ENCODE data around the gene CCSER2. TPM values are rescaled to one million over a fixed set of nuclear protein-coding genes. Genes with fewer than 3 reads are reported as not detected.

CCSER2 gene
- total RNA-seq, 1 experiment from 2014 or later: 14.1 TPM

DNA sequence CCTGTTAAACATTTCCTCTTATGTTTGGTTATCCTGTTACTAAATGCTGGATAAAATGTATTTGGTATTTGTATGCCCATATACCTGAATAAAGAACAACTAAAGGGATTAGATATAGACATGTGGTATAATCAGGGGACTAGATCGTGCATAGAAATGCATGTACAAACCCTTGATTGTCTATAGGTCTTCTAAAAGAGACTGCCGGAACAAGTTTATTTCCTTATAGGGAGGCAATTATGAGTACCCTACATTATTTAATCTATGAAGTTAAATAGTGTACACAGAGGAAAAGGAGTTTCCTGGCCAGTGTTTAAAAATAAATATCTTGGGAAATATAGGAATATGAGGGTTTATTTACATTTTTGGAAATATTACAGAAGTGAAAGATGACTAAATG, 44.6 kb downstream of the CCSER2 start:
- H3K36me3 ChIP-seq (replicated peaks; ENCODE audit: control insufficient read depth, insufficient read depth, low read length): peaks cover 3% of the 10 kb centered on the region
- no peak overlapping the region for H3K4me3 ChIP-seq (ENCODE audit: insufficient read depth, low read depth, low read length)
- DNase-seq: no peak
- H3K27me3 ChIP-seq (ENCODE audit: control insufficient read depth, insufficient read depth, low read length): no peaks in the 10 kb centered on the region

DNA sequence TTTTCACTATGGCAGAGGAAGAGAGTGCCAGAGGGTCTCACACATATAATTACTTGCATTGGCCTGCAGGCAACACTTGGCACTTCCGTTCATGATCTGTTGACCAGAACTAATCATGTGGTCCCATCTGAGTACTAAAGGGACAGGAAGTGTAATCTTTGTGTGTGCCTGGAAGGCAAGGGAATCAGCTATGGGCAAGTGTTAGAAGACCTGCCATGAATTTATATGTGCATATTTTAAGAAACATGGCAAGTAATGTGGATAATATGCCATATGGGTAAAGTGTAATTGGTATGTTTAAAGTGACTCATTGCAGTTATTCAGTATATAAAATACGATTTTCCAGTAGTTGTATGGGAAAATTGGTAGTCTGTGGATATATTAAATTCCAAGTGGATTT, 46.1 kb downstream of the CCSER2 start:
- no peaks in the 10 kb centered on the region for H3K27me3 ChIP-seq (ENCODE audit: control insufficient read depth, insufficient read depth, low read length)
- no peak overlapping the region for H3K4me3 ChIP-seq (ENCODE audit: insufficient read depth, low read depth, low read length)
- no peak for DNase-seq
- peaks cover 3% of the 10 kb centered on the region for H3K36me3 ChIP-seq (replicated peaks; ENCODE audit: control insufficient read depth, insufficient read depth, low read length)

DNA sequence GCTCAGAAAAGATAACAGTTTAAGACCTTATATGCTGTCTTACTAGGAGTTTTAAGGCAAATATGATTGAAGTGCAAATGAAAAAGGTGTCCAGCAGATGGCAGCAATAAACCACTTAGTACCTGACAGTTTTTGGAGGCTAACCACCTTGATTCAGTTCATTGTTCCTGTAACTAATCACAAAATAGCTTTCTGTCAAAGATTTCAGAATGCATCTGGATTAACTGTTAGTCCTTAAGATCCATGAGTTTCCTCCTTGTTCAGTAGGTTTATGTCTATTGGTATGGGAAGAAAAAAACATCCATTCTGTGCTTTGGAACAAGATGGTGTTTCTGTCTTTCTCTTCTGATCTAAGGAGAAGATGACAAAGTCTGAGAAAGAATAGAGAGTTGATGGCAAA, 46.6 kb downstream of the CCSER2 start:
- Histone ChIP-seq H3K27me3 (ENCODE audit: control insufficient read depth, insufficient read depth, low read length) (no peaks in the 10 kb centered on the region), H3K36me3 (replicated peaks; ENCODE audit: control insufficient read depth, insufficient read depth, low read length) (peaks cover 3% of the 10 kb centered on the region), H3K4me3 (ENCODE audit: insufficient read depth, low read depth, low read length) (no peak overlapping the region)
- no peak for DNase-seq

DNA sequence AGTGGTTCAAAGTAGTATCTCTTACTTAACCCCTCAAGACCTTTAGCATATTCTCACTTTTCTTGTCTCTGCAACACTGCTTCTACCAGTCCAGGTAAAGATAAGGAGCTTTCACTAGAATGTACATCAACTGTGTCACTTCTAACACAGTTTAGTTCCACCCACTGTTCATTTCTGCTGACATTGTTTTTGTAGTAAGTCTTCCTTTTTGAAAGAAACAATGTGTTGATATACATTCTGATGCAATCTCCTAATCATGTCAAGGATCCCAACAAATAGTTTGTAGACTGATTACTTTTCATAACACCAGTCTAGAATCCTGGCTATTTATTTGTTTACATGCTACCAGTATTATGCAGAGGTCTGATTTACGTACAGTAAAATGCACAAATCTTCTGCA, 47.5 kb downstream of the CCSER2 start:
- DNase-seq: no peak
- Histone ChIP-seq H3K27me3 (ENCODE audit: control insufficient read depth, insufficient read depth, low read length) (no peaks in the 10 kb centered on the region), H3K4me3 (ENCODE audit: insufficient read depth, low read depth, low read length) (no peak overlapping the region), H3K36me3 (replicated peaks; ENCODE audit: control insufficient read depth, insufficient read depth, low read length) (peaks cover 3% of the 10 kb centered on the region)

DNA sequence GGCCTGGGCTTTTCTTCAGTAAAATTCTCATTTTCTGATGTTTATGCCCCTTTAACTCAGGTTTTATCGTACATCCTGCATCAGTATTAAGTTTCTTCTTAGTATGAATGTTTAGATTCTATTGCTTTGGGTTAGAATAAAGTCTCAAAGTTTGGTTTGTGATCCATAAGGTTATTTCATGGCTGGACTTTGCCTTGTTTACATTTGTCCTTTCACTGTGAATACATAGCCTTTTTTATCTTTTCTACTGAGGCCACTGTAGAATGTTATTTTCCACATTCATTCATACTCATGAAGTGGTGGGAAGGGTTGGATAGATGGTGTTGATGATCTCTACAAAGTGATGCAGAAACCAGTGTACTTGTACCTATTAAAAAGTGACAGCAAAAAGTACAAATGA, 59.8 kb downstream of the CCSER2 start:
- no peaks in the 10 kb centered on the region; the same call in 1 of the 2 replicates for H3K36me3 ChIP-seq (replicated peaks; ENCODE audit: control insufficient read depth, insufficient read depth, low read length)
- DNase-seq: no peak
- no peaks in the 10 kb centered on the region for H3K27me3 ChIP-seq (ENCODE audit: control insufficient read depth, insufficient read depth, low read length)
- H3K4me3 ChIP-seq (ENCODE audit: insufficient read depth, low read depth, low read length): no peak overlapping the region

DNA sequence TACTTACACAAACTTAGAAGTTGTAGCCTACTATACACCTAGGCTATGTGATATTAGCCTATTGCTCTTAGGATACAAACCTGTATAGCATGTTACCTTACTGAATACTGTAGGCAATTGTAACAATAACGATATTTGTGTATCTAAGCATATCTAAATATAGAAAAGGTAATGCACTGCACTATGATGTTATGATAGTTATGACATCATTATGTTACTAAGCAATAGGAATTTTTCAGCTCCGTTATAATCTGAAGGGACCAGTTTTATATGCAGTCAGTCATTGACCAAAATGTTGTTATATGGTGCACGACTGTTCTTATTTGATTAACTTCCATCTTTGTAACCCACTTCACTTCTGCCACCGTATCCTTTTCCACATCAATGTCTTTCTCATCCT, 62.0 kb downstream of the CCSER2 start:
- H3K4me3 ChIP-seq (ENCODE audit: insufficient read depth, low read depth, low read length): no peak overlapping the region
- no peaks in the 10 kb centered on the region; the same call in 1 of the 2 replicates for H3K36me3 ChIP-seq (replicated peaks; ENCODE audit: control insufficient read depth, insufficient read depth, low read length)
- no peak for DNase-seq
- no peaks in the 10 kb centered on the region for H3K27me3 ChIP-seq (ENCODE audit: control insufficient read depth, insufficient read depth, low read length)

DNA sequence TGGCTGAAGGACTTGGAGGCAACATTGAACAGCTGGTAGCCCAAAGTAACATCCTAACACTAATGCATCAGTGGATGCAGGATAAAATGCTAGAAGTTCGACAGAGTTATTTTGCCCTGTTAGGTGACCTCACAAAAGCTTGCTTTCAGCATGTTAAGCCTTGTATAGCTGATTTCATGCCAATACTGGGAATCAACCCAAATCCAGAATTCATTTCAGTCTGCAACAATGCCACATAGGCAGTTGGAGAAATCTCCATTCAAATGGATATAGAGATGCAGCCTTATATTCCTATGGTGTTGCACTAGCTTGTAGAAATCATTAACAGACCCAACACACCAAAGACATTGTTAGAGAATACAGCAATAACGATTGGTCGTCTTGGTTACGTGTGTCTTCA, 62.9 kb downstream of the CCSER2 start:
- Histone ChIP-seq H3K27me3 (ENCODE audit: control insufficient read depth, insufficient read depth, low read length) (no peaks in the 10 kb centered on the region), H3K36me3 (replicated peaks; ENCODE audit: control insufficient read depth, insufficient read depth, low read length) (no peaks in the 10 kb centered on the region; the same call in 1 of the 2 replicates), H3K4me3 (ENCODE audit: insufficient read depth, low read depth, low read length) (no peak overlapping the region)
- DNase-seq: no peak

DNA sequence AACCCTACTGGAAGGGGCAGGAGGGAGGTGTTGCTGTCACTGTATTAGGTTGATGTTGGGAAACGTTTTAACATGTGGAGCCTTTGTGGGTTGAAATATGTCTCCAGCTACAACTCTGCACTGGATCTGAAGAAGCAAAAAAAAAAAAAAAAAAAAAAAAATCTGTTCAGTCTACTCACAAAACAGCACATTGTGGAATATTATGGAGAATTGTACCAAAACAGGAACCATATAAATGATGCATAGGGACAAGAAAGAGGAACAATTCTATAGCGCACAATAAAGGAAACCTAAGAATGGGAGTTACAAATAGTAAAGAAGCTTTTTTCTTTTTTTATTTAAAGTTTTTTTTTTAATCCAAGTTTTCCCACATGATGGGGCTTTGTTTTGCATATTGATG, 63.8 kb downstream of the CCSER2 start:
- DNase-seq: no peak
- no peaks in the 10 kb centered on the region; the same call in 1 of the 2 replicates for H3K36me3 ChIP-seq (replicated peaks; ENCODE audit: control insufficient read depth, insufficient read depth, low read length)
- no peaks in the 10 kb centered on the region for H3K27me3 ChIP-seq (ENCODE audit: control insufficient read depth, insufficient read depth, low read length)
- no peak overlapping the region for H3K4me3 ChIP-seq (ENCODE audit: insufficient read depth, low read depth, low read length)

DNA sequence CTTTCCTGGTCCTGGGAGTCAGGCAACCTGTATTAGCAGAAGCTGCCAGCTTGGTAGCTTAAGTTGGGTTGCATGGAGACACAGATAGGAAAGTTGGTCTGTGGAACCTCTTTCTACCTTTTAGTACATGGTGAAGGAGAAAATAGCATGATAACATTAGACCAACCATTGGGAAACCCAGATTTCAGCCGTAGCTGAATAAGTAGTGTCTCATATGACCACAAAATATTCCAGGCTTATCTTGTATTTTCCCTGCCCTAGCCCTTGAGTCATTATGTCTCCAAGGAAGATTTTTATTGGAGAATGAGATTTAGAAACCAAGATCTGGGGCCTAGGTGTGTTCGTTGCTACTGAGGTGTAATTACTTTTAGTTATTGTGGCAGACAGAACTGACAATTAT, 67.2 kb downstream of the CCSER2 start:
- Histone ChIP-seq H3K4me3 (ENCODE audit: insufficient read depth, low read depth, low read length) (no peak overlapping the region), H3K27me3 (ENCODE audit: control insufficient read depth, insufficient read depth, low read length) (no peaks in the 10 kb centered on the region), H3K36me3 (replicated peaks; ENCODE audit: control insufficient read depth, insufficient read depth, low read length) (no peaks in the 10 kb centered on the region)
- no peak for DNase-seq

DNA sequence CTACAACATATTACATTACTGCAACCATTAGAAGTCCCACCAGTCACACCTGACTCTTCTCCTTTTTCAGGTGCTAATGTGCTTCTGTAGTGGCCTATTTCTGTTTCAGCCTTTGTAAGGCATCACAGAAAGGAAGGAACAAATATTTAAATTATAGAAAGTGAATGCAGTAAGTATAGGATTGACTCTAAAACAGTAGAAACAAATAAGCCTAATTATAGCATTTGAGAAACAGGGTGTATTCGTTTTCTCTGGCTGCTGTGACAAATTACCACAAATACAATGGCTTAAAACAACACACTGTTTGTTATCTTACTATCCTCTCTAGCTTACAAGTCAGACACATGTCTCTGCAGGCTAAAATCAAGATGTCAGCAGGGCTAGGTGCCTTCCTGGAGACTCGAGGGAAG, 69.4 kb downstream of the CCSER2 start:
- Histone ChIP-seq H3K4me3 (ENCODE audit: insufficient read depth, low read depth, low read length) (no peak overlapping the region), H3K27me3 (ENCODE audit: control insufficient read depth, insufficient read depth, low read length) (no peaks in the 10 kb centered on the region), H3K36me3 (replicated peaks; ENCODE audit: control insufficient read depth, insufficient read depth, low read length) (no peaks in the 10 kb centered on the region)
- DNase-seq: no peak

DNA sequence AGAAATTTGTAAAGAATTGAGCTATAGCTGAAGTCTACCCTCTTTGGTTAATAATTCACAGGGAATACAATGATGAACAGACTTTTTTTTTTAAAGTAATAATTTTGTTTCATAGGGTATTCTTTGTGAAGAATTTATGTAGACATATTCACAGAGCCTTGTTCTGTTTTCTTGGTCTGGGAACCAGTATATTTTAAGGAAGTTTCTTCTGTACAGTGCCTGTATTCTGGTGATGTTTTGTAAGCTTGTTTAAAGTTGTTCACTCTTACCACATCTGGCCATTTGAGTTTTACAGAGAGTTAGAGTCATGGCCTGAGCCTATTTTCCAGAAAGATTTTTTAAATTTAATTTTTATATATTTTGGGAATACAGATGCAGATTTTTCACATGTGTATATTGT, 70.3 kb downstream of the CCSER2 start:
- no peaks in the 10 kb centered on the region for H3K36me3 ChIP-seq (replicated peaks; ENCODE audit: control insufficient read depth, insufficient read depth, low read length)
- H3K27me3 ChIP-seq (ENCODE audit: control insufficient read depth, insufficient read depth, low read length): no peaks in the 10 kb centered on the region
- DNase-seq: no peak
- no peak overlapping the region for H3K4me3 ChIP-seq (ENCODE audit: insufficient read depth, low read depth, low read length)

DNA sequence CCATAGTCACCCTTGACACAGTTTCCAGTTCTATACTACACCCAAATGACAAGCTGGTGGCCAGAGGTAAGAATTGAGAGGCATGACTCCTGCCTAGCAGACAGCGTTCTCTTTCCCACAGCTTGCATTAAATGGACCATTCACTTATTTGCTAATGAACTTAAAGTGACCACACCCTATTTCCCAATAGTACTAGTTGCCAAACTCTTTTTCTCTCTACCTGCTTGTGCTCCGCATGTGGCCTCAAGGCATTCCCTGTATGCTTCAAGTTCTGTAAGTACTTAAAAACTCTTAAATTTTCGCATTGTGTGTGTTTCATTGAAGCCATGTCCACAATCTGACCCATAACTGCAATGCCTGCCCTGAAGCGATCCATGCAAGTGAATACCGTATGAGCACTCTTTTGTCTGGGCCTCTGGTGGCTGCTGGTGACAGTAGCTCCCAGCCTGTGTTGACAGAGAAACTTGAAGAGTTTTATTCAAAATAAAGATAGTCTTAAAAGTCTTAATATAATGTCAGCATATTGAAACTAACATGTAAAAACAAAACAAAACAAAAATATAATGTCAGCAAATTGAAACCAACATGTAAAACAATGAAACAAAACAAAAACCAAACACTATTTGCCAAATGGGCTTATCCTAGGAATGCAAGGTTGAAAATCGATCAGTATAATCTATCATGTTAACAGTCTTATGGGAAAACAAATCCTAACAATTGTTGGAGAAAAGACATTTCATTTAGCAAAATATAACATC, 73.6 kb downstream of the CCSER2 start:
- DNase-seq: no peak

DNA sequence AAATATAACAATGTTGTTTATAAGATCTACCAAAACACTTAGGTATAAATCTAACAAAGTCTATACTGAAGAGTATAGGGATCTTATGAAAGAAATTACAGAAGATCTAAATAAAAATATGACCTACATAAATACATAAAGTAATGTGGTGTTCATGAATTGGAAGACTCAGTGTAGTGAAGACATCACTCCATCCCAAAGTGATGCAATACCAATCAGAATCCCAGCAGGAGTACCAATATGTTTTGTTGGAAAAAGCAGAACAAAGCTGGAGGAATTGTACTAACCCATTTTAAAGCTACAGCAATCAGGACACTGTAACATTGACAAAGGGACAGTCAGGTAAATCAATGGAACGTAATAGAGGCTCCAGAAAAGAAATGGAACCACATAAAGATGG, 76.4 kb downstream of the CCSER2 start:
- Histone ChIP-seq H3K4me3 (ENCODE audit: insufficient read depth, low read depth, low read length) (no peak overlapping the region), H3K27me3 (ENCODE audit: control insufficient read depth, insufficient read depth, low read length) (no peaks in the 10 kb centered on the region), H3K36me3 (replicated peaks; ENCODE audit: control insufficient read depth, insufficient read depth, low read length) (no peaks in the 10 kb centered on the region; the same call in 1 of the 2 replicates)
- no peak for DNase-seq

More for the DNA sequence above, 73.6 kb downstream of the CCSER2 start:
- no peaks in the 10 kb centered on the region for H3K36me3 ChIP-seq (replicated peaks; ENCODE audit: control insufficient read depth, insufficient read depth, low read length)
- no peaks in the 10 kb centered on the region for H3K27me3 ChIP-seq (ENCODE audit: control insufficient read depth, insufficient read depth, low read length)
- H3K4me3 ChIP-seq (ENCODE audit: insufficient read depth, low read depth, low read length): no peak overlapping the region

DNA sequence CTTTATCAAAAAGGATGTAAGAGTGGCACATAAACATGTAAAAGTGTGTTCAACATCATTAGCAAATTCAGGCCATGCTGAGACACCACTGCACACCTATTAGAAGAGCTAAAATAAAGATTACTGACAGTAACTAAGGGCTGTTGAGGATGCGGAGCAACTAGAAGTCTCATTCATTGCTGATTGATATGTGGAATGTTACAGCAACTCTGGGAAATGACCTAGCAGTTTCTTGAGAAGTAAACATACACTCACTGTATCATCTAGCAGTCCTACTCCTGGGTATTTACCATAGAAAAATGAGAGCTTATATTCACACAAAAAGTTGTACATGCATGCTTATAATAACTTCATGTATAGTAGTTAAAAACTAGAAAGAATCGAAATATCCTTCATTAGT, 77.3 kb downstream of the CCSER2 start:
- H3K4me3 ChIP-seq (ENCODE audit: insufficient read depth, low read depth, low read length): no peak overlapping the region
- H3K27me3 ChIP-seq (ENCODE audit: control insufficient read depth, insufficient read depth, low read length): no peaks in the 10 kb centered on the region
- no peak for DNase-seq
- H3K36me3 ChIP-seq (replicated peaks; ENCODE audit: control insufficient read depth, insufficient read depth, low read length): no peaks in the 10 kb centered on the region; the same call in 1 of the 2 replicates

DNA sequence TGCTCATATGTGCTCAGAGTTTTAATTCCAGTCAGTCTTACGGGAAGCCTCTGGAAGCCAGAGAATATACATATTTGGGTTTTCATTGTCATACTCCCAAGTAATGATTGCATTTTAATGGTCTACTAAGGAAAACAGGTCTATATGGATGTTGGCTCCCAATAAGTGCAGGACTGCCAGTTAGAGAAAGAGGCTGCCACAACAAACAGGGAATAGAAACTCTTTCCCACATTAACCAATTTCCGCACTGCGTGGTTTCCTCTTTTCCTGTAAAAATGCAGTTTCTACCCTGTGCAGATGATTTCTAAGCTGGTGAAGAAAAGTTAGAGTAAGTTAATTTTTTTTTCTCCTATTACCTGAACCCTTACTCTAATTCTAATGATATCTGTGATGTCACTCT, 78.2 kb downstream of the CCSER2 start:
- no peak for DNase-seq
- Histone ChIP-seq H3K4me3 (ENCODE audit: insufficient read depth, low read depth, low read length) (no peak overlapping the region), H3K27me3 (ENCODE audit: control insufficient read depth, insufficient read depth, low read length) (no peaks in the 10 kb centered on the region), H3K36me3 (replicated peaks; ENCODE audit: control insufficient read depth, insufficient read depth, low read length) (no peaks in the 10 kb centered on the region; the same call in 1 of the 2 replicates)

Measured in H7 (cell line).